T-helper 1 cell treated with Interleukin-12 subunit alpha and Interleukin-12 subunit beta and Interleukin-4 antibody, amounts not matched to agents 30 ng/mL and 1 ng/mL, for 36 hours (primary cell): Measurements from ENCODE around the gene CAPN5. TPM values are rescaled to one million over a fixed set of nuclear protein-coding genes. Genes with fewer than 3 reads are reported as not detected.

Source experiments
- intact Hi-C: fragments of 100-400 bp; cut with micrococcal nuclease; formaldehyde crosslinking; loops from one replicate; pipeline ENCODE4 v1.15.1; 2024
- total RNA-seq: library from RNA; stranded (reverse); gene quantifications from 2 replicates; pipeline ENCODE4 v1.2.3, GENCODE V29; 2022

CAPN5 gene
- total RNA-seq, 1 donor from 2014 or later = 0.27 TPM

DNA sequence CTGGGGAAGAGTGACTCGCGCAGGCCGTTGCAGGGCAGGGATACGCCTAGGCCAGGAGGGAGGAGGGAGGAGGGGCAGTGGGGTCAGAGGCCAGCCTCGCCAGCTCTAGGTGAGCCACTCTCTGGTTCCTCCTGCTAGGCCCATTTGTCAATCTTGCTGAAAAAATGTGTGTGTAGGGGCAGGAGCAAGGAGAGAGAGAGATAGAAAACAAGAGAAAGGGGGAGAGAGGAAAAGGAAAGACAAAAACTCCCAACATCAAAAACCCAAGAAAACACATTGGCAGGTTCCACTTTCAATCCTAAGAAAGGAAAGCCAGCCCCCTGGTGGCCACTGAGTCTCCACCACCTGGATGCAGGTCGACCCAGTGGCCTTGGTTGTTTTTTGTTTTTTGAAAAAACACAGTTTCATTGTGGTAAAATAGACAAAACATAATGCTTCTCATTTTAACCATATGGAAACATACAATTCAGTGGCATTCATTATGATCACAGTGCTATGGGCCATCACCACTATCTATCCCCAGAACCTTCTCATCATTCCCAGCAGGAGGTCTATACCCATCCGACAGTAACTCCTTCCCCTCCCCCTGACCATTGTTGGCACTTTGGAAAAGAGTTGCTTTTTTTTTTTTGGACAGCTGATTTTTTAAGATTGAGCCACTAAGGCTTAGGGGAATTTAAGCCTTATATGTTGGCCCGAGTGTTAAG lies 46.8 kb downstream of the CAPN5 start:
- intact Hi-C loops = no loop called here

DNA sequence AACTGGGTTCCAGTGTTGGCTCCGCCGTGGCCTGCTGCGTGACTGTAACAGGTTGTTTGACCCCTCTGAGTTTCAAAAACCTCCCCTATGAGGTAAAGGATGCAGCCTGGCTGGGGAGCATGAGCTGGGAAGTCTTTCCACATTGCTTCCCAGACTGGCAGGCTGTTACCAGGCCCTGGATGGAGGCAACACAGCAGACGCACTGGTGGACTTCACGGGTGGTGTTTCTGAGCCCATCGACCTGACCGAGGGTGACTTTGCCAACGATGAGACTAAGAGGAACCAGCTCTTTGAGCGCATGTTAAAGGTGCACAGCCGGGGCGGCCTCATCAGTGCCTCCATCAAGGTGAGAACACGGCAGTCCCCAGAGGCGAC lies 47.3 kb downstream of the CAPN5 start:
- intact Hi-C loops = no loop called here

- intact Hi-C loops = no loop called here
These were observed 48.4 kb downstream of the CAPN5 start for GRCh38 chr11:77115181-77115611.

- intact Hi-C loops = no loop called here
These were observed 49.2 kb downstream of the CAPN5 start for GRCh38 chr11:77115956-77116355.

- intact Hi-C loops = no loop called here
These were observed 50.7 kb downstream of the CAPN5 start for GRCh38 chr11:77117492-77117891.

GRCh38 chr11:77118086-77118485 lies 51.3 kb downstream of the CAPN5 start:
- intact Hi-C loops = no loop called here

DNA sequence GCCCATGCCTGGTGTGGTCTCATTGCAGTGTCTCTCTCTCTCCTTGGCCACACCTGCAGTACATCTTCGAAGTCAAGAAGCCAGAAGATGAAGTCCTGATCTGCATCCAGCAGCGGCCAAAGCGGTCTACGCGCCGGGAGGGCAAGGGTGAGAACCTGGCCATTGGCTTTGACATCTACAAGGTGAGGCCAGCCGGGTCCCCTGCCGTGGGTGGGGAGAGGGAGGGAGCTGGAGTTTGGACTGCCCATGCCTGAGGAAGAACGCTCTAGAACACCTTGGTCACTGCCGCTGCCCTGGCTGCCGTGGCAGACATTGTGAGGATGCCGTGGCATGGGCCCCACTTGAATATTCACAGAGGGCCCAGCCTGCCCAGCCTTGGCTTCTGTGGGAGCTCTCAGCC lies 52.2 kb downstream of the CAPN5 start:
- intact Hi-C loops = no loop called here

DNA sequence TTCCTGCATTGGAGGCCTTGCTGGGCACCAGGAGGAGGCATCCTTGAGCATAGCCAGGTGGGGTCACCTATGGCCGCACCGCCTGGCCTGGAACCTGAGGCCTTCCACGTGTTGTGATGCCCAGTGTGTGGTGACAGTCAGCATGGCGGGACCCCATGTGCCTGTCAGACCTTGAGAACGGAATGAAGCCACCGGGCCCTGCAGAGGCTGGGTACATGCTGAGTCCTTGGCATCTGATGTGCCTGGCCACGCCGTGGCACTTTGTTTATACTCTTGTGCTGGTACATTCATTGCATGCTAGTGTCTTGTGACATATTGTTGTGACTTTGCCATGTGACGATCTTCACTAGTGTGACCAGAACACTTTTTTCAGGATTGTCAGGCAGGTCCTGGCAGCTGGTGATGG lies 52.8 kb downstream of the CAPN5 start:
- intact Hi-C loops = no loop called here

DNA sequence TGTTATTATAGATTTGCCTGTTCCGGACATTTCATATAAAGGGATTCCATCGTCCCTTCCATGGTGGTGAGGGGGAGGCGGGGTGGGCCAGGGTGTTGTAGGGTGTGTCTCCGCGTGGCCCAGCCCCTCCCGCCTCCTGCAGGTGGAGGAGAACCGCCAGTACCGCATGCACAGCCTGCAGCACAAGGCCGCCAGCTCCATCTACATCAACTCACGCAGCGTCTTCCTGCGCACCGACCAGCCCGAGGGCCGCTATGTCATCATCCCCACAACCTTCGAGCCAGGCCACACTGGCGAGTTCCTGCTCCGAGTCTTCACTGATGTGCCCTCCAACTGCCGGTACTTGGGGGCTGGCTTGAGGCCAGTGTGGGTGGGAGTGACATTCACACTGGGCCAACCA lies 53.8 kb downstream of the CAPN5 start:
- intact Hi-C loops = no loop called here

GRCh38 chr11:77121096-77121640 lies 54.4 kb downstream of the CAPN5 start:
- intact Hi-C loops = no loop called here

- intact Hi-C loops = no loop called here
These were observed 55.3 kb downstream of the CAPN5 start for GRCh38 chr11:77121876-77122575.

DNA sequence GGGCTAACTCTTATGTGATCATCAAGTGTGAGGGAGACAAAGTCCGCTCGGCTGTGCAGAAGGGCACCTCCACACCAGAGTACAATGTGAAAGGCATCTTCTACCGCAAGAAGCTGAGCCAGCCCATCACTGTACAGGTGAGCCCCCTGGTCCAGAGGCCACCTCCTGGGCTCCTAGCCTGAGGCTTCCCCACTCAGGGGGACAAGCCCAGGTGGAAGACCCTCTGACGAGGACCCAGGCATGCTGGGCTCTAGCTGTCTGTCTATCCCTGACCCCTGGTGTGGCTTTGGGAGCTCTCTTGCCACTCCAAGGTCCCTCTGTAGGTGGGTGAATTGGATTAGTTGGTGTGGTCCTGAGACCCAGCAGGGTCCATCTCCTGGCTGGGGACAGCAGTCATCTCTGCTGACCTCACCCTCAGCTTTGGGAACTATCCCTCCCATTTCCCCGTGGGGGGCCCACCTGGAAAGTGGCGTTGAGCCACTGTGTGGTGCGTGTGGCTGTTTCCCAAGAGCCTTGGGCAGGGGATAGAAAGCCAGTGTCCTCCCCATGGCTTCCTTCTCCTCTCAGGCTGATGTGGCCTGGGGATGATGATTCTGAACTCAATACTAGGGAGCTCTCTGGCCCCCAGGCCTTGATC lies 55.9 kb downstream of the CAPN5 start:
- intact Hi-C loops = no loop called here

GRCh38 chr11:77123591-77123990 lies 56.8 kb downstream of the CAPN5 start:
- intact Hi-C loops = no loop called here

DNA sequence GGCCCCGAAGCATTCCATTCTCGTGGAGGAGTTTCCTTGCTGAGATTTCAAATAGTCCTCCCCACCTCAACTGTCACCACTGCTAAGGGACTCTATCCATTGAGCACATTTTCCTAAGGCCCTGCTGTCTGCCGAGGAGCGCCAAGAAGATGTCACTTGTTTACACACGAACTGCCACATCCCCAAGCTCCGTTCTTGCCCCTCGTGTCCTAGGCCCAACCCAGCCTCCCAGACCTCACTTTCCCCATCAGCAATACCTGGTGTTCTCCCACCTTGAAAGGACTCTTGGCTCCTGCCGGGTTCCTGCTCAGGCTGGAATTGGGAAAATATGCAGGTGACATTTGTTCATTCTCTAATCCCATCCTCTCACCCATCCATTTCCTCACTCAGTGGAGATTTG lies 57.3 kb downstream of the CAPN5 start:
- intact Hi-C loops = no loop called here

- intact Hi-C loops = no loop called here
These were observed 57.7 kb downstream of the CAPN5 start for GRCh38 chr11:77124488-77124887.

DNA sequence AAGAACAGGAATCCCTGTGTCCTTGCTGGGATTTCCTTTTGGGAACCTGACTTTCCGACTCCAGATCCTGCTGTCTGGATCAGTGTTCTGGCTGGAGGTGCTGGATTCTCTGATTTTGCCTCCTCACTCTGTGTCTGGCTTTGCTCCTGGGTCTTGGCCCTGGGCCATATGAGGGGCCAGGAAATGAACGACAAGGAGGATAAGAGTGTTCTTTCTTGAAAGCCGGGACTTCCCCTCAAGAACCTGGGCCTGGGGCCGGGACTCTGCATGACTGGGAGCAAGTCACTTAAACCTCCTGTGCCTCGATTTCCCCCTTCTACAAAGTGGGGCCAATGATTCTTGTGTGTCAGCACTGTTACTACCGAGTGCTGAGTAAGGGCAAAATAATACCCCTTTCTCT lies 58.4 kb downstream of the CAPN5 start:
- intact Hi-C loops = no loop called here

DNA sequence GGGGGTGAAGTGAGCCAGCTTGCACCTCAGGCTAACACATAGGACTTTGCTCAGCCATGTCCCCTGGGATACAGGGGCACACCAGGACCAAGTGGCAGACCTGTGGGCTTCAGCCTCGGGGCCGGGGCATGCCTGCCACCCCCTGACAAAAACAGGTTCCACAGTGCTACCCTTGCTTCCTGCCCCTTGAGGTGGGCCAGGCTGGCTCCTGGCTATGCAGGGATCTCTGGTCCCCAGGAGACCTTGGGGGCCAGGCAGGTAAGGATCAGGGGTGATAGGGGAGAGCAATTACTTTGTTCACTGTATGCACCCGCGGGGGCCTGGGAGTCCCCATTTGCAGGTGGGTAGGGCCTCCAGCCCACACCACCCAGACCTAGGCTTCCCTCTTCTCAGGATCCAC lies 58.9 kb downstream of the CAPN5 start:
- intact Hi-C loops = loop anchor here (2.0 kb wide), 1 partner anchor 35 kb away; no protein-coding TSS in a partner anchor

- intact Hi-C loops = loop anchor here (2.0 kb wide), 1 partner anchor 35 kb away; no protein-coding TSS in a partner anchor
These were observed 59.5 kb downstream of the CAPN5 start for GRCh38 chr11:77126156-77126775.

- intact Hi-C loops = loop anchor here (1.0 to 2.0 kb wide), 4 partner anchors 36 to 492 kb away; no protein-coding TSS in a partner anchor
These were observed 60.1 kb downstream of the CAPN5 start for GRCh38 chr11:77126861-77127234.

DNA sequence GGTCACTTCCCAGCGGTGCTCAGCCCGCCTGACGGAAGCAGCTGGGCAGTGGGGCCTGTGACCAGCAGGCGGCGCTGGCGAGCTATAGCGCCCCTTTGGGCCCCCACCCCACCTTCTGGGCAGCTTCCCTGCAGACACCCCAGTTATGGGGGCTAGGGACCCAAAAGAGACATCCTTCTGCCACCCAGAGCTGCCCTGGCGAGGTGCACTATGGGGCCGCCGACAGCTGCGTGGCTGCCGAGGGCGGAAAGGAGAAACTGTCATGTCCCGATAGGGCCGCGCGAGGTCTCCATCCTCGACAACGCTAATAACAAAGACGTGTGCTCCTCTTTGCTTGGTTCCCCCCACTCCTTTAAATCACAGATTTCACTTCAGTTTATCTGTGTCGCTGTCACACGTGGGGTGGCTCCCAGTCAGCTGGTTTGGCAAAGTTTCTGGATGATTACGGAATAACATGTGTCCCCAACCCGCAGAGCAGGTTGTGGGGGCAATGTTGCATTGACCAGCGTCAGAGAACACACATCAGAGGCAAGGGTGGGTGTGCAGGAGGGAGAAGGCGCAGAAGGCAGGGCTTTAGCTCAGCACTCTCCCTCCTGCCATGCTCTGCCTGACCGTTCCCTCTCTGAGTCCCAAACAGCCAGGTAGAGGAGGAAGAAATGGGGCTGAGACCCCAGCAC lies 60.6 kb downstream of the CAPN5 start:
- intact Hi-C loops = loop anchor here (1.0 to 2.0 kb wide), 4 partner anchors 37 to 492 kb away; no protein-coding TSS in a partner anchor
